GM21737 (cell line): Measurements from ENCODE around the gene RBMX2.
"Not testable (repeated sequence)": the region's sequence is repeated elsewhere in the genome, so short reads cannot be mapped to it uniquely, and the experiment has no call there.

ENCODE experiments used
- ATAC-seq: cut with Tn5 transposase; IDR thresholded peaks from one replicate; pipeline ENCODE4 v1.9.1; 2021; ENCODE audit warnings: mild to moderate bottlenecking, moderate library complexity; ENCODE audit not compliant: unreplicated experiment

Gene RBMX2, protein sequence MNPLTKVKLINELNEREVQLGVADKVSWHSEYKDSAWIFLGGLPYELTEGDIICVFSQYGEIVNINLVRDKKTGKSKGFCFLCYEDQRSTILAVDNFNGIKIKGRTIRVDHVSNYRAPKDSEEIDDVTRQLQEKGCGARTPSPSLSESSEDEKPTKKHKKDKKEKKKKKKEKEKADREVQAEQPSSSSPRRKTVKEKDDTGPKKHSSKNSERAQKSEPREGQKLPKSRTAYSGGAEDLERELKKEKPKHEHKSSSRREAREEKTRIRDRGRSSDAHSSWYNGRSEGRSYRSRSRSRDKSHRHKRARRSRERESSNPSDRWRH

DNA sequence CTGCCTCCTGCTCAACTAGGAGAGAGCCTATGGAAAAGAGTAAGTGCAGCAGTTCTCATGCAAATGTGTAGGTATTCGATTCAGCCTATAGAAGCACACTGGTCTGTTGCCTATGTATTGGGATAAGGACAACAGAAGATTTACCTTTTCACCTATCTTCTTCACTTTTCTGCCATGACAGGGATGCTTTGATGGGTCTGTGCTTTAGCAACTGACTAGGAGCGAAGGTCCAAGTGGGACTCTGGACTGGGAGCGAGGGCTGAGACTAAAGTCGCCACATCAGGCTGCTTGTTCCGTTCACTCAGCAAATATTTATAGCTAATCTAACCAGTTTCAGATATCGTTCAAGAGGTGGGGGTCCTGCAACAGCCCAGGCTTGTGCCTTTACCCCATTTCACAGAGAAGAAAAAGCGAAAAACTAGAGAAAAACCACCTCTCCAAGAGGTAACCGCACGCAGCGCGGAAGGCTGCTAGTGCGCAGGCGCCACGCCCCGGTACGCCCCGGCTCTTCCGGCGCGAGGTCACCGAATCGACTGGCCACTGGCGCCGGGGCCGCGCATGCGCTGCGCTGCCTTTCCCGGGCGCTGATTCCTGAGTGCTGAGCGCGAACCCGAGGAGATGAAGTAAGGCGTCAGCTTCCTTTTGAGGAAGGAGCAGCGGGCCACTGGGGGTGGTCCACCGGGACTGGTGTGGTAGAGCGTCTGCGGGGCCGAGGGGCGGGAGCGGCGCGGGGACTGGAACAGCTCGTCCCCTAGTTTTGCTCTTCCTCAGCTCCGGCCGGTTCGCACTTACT, at the start of gene RBMX2:
TSS of gene RBMX2 (plus strand) at position 573 of the 793 bp plus-strand sequence. CDS start at position 619, 46 bp downstream.
- peak; percentile 94 for ATAC-seq

DNA sequence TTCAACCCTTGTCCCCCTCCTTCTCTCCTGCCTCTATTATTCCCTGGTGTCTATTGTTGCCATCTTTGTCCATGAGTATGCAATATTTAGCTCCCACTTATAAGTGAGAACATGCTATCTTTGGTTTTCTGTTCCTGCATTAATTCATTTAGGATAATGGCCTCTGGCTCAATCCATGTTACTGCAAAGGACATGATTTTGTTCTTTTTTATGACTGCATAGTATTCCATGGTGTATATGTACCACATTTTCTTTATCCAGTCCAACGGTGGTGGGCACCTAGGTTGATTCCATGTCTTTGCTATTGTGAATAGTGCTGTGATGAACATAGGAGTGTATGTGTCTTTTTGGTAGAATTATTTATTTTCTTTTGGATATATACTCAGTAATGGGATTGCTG, 49.7 kb upstream of the RBMX2 start:
- ATAC-seq, result not testable (repeated sequence)

DNA sequence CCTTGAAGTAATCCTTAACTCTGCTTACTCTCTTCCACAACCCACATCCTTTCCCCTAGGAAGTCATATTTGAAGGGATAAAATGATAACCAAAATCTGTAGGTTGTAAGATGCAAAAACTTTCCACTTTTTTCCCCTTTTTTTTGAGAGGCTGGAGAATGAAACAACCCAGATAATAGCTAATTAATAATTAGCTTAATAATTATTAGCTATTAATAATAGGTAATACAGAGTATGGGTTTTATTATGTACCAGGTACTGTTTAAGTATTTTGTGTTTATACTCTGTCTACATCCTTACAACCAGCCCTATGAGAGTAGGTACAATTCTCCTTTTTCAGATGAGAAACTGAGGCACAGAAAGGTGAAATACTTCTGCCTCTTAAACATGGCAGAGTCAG, 25.7 kb upstream of the RBMX2 start:
- no peak for ATAC-seq

DNA sequence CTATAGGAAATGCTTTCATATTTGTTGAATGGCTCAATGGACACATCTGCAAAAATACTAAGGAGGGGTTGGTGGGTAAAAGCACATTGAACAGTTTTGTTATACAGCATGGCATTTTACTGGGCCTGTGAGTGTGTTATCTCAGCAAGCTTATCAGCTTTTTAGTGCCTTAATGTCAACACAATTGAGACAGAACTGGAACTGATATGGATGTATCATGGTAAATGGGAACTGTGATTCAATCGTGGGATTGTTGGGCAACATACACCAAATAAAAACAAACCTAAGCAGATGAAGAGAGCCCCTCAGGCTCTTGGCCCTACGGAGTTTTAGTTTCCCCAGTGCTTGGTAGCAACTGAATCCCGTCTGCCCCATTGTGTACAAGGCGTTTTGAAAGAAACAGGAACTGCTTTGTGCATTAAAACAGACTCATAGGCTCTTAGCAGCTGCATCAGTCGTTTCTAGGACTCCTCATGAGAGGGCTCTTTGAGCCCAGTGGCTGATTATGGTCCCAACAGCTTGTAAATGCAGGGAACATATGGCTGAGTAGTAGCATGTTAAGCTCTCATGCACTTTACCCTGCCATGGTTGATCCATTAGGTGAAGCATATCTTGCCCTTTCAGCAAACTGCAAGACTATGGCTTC, 23.6 kb upstream of the RBMX2 start:
- ATAC-seq, result no peak

DNA sequence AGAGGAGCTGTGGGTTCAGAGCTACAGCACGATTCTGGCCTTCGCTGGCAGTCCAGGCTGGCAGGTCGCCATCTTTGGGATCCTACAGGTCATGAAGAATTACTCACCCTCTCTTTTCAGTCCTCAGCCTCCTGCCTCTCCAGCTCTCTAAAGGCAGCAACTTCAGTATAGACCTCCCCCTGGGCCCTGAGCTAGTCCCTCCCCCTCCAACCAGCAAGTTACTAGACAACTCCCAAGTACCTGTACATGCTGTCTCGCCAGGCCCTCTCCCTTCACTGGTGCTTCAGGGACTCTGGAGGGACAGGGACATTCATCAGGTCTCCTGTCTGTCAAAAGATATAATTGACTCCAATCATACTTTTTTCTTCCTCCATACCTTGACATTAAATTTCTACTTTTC, 16.3 kb upstream of the RBMX2 start, which contains the start of gene GPR119:
TSS of gene GPR119 (minus strand) at position 155 of the 400 bp plus-strand sequence. CDS start 227 bp downstream, outside the sequence.
- ATAC-seq, result no peak

DNA sequence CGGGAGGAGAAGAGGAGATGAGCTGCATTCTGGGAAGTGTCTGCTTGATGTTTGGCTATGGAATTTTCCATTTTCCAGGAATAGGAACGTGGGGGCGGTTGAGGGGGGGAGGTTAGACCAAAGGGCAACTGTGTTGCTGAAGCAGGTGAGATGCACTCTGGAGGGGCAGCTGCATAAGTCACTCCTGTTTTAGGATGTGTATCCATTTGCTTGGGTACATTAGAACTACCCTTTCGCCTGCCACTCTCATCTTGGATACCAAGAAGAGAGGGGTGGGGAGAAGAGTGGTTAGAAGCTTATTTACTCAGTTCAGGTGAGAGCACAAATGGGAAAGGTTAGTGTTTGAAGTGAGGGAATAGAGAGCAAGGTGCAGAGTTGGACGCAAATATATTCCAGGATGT, 15.4 kb upstream of the RBMX2 start:
- no peak for ATAC-seq

DNA sequence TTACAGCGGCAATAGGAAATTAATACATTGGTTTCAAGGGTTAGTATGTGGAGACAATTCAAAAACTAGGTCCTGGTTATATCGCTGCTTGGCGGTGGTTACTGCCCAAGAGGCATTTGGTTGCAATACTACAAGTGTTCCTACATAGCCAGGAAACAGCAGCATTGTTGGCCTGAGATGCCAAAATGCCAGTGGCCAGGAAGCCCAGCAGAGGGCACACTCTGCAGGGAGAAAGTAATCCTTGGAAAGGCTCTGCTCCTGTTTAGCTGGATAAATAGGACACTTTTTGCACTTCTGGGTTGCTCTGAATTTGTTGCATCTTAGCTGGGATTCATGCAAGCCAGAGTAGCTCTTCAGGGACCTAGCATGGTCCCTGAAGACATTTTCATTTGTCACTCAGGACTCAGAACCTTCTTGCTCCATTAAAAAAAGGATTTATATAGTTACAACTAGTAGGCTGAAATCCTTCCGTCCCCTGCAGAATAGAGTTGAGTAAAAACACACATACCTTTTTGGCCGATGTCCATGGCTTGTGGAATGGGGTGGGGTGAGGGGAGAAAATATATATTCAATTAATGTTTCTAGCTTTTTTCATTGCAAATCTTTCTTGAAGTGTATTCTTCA, 8.2 kb upstream of the RBMX2 start:
- ATAC-seq, result no peak

DNA sequence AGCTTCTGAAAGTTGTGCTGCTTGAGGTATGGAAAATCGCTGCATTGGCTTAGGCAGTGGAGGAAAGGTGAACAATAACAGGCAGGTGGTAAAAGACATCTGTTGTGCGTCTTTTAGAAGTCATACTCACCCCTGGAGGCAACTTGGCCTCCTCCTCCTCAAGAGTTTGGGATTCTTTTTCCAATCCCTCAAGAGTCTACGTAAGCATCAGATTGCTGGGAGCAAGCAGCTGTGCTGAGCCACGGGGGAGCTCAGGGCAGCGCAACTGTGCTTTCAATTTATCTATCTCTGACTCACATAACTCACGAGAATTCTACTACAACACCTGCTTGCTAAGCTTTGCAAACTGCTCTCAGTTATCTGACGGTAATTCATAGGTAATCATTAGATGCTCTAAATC, 6.4 kb upstream of the RBMX2 start:
- no peak for ATAC-seq

DNA sequence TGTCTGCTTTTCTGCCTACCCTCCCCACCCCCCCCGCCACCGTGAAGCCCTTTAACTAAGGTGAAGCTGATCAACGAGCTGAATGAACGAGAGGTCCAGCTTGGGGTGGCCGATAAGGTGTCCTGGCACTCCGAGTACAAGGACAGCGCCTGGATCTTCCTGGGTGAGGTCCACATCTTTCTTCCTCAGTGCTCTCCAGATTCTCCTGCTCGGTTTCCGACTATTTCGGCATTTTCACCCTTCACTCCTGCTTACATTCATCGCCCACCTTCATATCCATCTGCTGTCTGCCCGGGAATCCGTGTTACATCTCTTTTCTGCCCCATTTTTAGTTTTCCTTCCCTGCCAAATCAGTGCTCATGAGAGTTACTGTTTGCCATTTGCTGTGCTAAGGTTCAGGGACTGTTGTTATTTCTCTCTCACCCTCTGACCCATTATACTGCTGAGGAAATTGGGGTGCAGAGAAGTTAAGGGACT, 459 bp downstream of the RBMX2 start:
- peak; percentile 14 for ATAC-seq

DNA sequence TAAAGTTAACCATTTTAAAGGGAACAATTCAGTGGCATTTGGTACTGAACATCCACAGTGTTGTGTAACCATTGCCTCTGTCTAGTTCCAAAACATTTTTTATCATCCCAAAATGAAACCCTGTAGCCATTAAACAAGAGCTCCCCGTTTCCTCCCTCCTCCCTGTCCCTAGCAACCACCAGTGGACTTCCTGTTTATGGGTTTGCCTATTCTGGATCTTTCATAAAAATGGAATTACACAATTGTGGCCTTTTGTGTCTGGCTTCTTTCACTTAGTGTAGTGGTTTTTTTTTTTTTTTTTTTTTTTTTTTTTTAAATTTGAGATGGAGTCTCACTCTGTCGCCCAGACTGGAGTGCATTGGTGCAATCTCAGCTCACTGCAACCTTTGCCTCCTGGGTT, 11.6 kb downstream of the RBMX2 start:
- ATAC-seq, result no peak

DNA sequence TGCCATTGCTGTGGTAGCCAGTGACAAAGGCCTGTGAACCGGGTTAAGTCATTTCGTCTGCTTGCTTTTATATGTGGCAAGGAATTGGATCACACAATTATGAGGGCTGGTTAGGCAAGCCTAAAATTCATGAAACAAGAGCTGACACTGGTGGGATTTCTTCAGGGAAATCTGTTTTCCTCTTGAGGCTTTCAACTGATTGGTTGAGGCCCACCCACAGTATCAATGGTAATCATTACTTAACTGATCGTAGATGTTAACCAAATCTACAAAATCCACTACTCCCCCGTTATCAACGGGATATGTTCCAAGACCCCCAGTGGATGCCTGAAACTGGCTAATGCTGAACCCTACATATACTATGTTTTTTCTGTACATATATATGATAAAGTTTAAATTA, 13.0 kb downstream of the RBMX2 start:
- no peak for ATAC-seq

DNA sequence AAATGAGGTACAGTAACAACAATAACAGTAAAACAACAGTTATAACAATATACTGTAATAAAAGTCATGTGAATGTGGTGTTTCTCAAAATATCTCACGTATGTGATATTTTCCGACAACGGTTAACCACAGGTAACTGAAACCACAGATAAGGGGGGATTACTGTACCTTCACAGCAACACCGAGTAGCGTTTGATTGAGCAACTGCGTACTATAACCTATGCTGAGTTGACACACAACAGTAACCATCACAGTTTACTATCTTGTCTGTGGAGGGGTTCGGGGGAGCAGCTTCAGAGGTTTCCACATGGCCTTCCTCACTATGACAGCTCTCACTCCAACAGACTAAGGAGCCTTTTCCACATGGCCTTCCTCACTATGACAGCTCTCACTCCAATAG, 13.4 kb downstream of the RBMX2 start:
- ATAC-seq, result no peak

DNA sequence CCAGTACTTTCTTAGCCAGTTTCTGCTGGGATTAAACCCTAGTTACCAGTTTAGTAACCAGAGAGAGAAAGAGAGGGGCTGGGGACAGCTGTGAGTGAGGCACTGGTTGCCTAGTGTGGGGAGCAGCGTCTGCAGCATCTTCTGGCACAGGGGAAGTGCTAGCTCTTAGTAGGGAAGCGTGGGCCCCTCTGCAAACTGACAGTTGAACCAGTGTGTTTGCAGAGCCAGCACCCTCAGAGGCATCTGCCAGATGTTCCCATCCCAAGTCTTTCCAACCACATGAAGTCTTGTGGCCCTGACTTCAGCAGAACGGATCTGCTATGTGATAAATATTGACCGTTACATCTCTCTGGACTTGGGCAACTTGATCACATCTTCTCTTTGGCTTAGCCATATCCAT, 15.0 kb downstream of the RBMX2 start:
- no peak for ATAC-seq

DNA sequence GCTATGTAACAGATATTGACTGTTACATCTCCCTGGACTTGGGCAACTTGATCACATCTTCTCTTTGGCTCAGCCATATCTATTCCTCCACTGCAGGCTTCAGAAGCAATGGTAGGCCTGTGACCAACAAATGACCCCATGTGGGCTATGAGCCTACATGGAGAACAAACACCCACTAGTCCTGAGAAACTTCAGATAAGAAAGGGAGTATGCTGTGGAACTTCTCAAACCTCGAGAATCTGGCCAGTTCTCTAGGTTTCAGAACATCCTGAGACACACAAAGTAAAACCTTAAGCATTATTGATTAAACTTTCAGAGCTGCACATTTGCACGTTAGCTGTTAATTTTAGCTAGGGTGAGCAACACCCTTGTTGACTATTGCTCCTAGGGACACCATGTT, 16.3 kb downstream of the RBMX2 start:
- ATAC-seq, result peak; percentile 30

DNA sequence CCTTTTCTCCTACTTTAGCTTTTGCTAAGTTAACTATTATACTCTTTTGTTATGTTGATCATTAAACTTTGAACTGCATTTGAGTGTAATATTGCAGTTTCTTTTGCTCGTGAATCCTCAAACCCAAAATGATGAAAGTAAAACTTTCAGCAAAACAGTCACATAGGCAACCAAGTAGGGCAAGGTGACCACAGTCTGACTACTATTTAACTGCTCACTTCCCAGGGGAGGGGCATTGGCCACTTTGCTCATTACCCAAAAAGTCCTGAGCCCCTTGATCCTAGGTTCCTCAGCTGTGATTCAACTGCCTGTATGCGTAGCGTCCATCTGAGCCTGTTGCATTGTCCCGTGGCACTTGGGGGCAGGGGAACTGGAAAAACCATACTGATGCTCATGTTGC, 17.0 kb downstream of the RBMX2 start:
- peak; percentile 63 for ATAC-seq

DNA sequence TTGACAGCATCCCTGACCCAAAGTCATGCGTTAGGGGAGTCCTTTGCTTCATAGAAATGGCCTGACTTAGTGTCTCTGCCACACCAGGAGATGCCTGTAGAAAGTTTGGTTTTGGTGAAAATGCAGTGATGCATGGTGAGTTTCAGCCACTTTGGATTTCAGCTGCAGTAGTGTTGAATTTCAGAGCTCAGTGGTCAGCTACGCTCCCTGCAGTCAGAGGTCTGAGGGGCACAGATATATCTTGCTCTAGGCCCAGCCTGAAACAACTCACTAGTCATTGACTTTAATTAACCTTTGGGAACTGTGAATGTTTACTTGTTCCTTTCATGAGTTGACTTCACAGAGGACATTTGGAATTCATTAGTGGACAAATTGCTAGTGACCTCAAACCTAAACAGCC, 17.5 kb downstream of the RBMX2 start:
- ATAC-seq, result peak; percentile 52

DNA sequence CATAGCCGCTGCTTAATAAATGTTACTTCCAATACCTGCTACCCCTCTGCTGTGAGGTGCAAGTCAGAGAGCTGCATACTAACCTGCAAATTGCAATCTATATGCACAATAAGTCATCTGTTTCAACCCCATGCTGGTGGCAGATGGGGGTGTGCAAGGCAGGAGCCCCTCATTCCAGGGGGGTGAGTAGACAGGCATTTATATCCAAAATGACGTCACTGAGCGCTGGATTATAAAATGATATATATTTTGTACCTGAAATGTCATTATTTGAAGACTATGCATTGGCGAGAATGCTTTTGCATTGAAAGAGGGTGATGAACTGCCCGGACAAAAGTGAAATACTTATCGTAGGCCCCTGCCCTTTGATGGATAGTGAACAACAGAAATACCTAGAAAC, 24.7 kb downstream of the RBMX2 start:
- no peak for ATAC-seq

DNA sequence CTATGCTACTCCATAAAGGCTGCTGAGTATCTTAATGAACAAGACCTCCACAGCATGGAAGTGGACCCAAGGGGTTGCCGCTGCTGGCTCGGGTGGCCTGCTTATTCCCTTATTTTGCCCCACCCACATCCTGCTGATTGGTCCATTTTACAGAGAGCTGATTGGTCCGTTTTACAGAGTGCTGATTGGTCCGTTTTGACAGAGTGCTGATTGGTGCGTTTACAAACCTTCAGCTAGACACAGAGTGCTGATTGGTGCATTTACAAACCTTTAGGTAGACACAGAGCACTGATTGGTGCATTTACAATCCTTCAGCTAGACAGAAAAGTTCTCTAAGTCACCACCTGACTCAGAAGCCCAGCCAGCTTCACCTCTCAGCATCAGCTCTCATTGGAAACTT, 27.4 kb downstream of the RBMX2 start:
- not testable (repeated sequence) for ATAC-seq

DNA sequence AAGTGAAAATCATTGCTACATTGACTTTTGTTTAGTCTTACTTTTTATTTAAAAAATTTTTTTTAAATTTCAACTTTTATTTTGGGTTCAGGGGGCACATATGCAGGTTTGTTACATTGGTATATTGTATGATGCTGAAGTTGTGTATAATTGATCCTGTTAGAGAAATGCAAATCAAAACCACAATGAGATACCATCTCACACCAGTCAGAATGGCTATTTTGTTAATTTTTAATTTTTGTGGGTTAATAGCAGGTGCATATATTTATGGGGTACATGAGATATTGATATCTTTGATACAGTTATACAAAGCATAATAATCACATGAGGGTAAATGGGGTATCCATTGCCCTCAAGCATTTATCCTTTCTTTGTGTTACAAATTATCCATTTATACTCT, 34.1 kb downstream of the RBMX2 start:
- no peak for ATAC-seq

DNA sequence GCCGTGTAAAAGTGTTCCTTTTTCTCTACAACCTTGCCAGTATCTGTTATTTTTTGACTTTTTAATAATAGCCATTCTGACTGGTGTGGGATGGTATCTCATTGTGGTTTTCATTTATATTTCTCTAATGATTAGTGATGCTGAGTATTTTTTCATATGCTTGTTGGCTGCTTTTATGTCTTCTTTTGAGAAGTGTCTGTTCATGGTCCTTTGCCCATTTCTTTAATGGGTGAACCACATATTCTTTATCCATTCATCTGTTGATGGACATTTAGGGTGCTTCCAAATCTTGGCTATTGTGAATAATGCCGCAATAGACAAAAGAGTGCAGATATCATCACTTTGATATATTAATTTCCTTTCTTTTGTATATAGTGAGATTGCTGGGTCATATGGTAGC, 36.2 kb downstream of the RBMX2 start:
- ATAC-seq, result not testable (repeated sequence)

DNA sequence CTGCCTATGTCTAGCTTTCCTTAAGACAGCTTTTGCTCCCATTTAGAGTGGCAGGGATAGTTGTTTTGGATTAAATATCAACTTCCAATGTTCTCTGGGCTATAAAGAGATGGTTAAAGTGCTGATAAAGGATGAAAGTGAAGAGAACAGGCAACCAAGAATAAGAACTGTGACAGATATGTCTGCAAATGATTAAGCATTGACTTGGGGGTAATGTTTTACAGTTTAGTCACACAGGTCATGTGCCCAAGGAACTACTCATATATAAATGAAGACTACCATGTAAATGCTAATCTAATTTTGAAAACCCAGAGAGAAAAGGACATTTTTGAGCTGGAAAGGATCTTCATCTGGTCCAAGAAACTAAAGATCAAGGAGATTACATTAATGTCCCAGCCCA, 42.1 kb downstream of the RBMX2 start:
- no peak for ATAC-seq
